H9 (cell line): ENCODE measurements around the gene IFNL3. TPM values are rescaled to one million over a fixed set of nuclear protein-coding genes. Genes with fewer than 3 reads are reported as not detected.

Experiments
- DNase-seq: peaks from one replicate; pipeline ENCODE4 v3.0.0-alpha.2; 2017
- H2AFZ ChIP-seq: one replicate; pipeline ENCODE4 v1.6.1; 2013; ENCODE audit warnings: mild to moderate bottlenecking, low read length, control low read depth, moderate library complexity
- H2AK5ac ChIP-seq: 2 replicates; pipeline ENCODE4 v1.6.1; 2013; ENCODE audit warnings: low read length, control low read depth, mixed read lengths; ENCODE audit not compliant: insufficient read length
- H2BK120ac ChIP-seq: one replicate; pipeline ENCODE4 v1.6.1; 2013; ENCODE audit warnings: low read depth, mild to moderate bottlenecking, low read length, control low read depth, inconsistent platforms; ENCODE audit not compliant: poor library complexity, severe bottlenecking
- H2BK12ac ChIP-seq: 2 replicates; pipeline ENCODE4 v1.6.1; 2013; ENCODE audit warnings: low read length, control low read depth, mixed read lengths, low read depth; ENCODE audit not compliant: insufficient read length
- H2BK15ac ChIP-seq: 2 replicates; pipeline ENCODE4 v1.6.1; 2013; ENCODE audit warnings: low read depth, low read length, control low read depth
- H2BK20ac ChIP-seq: one replicate; pipeline ENCODE4 v1.6.1; 2013; ENCODE audit warnings: low read depth, mild to moderate bottlenecking, low read length, control low read depth, inconsistent platforms; ENCODE audit not compliant: poor library complexity, severe bottlenecking
- H2BK5ac ChIP-seq: 2 replicates; pipeline ENCODE4 v1.6.1; 2013; ENCODE audit warnings: low read length, control low read depth, mixed read lengths; ENCODE audit not compliant: insufficient read length
- H3K14ac ChIP-seq: 2 replicates; pipeline ENCODE4 v1.6.1; 2013; ENCODE audit warnings: low read length, control low read depth; ENCODE audit not compliant: insufficient read depth
- H3K18ac ChIP-seq: 2 replicates; pipeline ENCODE4 v1.6.1; 2013; ENCODE audit warnings: low read depth, mild to moderate bottlenecking, mixed read lengths, low read length, control low read depth; ENCODE audit not compliant: insufficient read length
- H3K23ac ChIP-seq: 2 replicates; pipeline ENCODE4 v1.6.1; 2013; ENCODE audit warnings: low read length, control low read depth, mixed read lengths, low read depth; ENCODE audit not compliant: insufficient read length
- H3K23me2 ChIP-seq: 2 replicates; pipeline ENCODE4 v1.6.1; 2013; ENCODE audit warnings: low read depth, mild to moderate bottlenecking, mixed read lengths, low read length, control low read depth; ENCODE audit not compliant: insufficient read length, poor library complexity, severe bottlenecking
- H3K27ac ChIP-seq: 2 replicates; pipeline ENCODE4 v1.5.1; 2013; ENCODE audit warnings: low read length, control low read depth, mixed read lengths, low read depth; ENCODE audit not compliant: insufficient read length
- H3K27me3 ChIP-seq: 2 replicates; pipeline ENCODE4 v1.6.1; 2013; ENCODE audit warnings: low read length, control low read depth, inconsistent platforms; ENCODE audit not compliant: insufficient read depth
- H3K4ac ChIP-seq: 2 replicates; pipeline ENCODE4 v1.6.1; 2013; ENCODE audit warnings: low read depth, mild to moderate bottlenecking, control low read depth, inconsistent platforms, low read length, moderate library complexity
- H3K4me1 ChIP-seq: 2 replicates; pipeline ENCODE4 v1.6.1; 2013; ENCODE audit warnings: low read length, control low read depth, inconsistent platforms; ENCODE audit not compliant: insufficient read depth
- H3K4me2 ChIP-seq: 2 replicates; pipeline ENCODE4 v1.6.1; 2013; ENCODE audit warnings: low read length, control low read depth, mixed read lengths; ENCODE audit not compliant: insufficient read length, insufficient read depth
- H3K56ac ChIP-seq: 2 replicates; pipeline ENCODE4 v1.6.1; 2013; ENCODE audit warnings: low read depth, mild to moderate bottlenecking, mixed read lengths, low read length, control low read depth; ENCODE audit not compliant: insufficient read length
- H3K79me1 ChIP-seq: 2 replicates; pipeline ENCODE4 v1.6.1; 2013; ENCODE audit warnings: low read depth, mild to moderate bottlenecking, moderate library complexity, low read length, control low read depth, inconsistent platforms; ENCODE audit not compliant: insufficient read depth, poor library complexity, severe bottlenecking
- H3K79me2 ChIP-seq: 2 replicates; pipeline ENCODE4 v1.6.1; 2013; ENCODE audit warnings: low read length, control low read depth, inconsistent platforms; ENCODE audit not compliant: insufficient read depth
- H3K9ac ChIP-seq: 2 replicates; pipeline ENCODE4 v1.6.1; 2013; ENCODE audit warnings: low read length, control low read depth, mixed read lengths; ENCODE audit not compliant: insufficient read length; ENCODE audit errors: extremely low read depth
- H3K9me3 ChIP-seq: one replicate; pipeline ENCODE4 v1.6.1; 2013; ENCODE audit warnings: low read depth, low read length, inconsistent platforms; ENCODE audit not compliant: control insufficient read depth
- H3T11ph ChIP-seq: one replicate; pipeline ENCODE4 v1.6.1; 2013; ENCODE audit warnings: mild to moderate bottlenecking, low read length, control low read depth, inconsistent platforms
- H4K20me1 ChIP-seq: one replicate; pipeline ENCODE4 v1.6.1; 2013; ENCODE audit not compliant: control insufficient read depth, insufficient read length, insufficient read depth
- H4K5ac ChIP-seq: 2 replicates; pipeline ENCODE4 v1.6.1; 2013; ENCODE audit warnings: low read depth, mild to moderate bottlenecking, mixed read lengths, low read length, control low read depth; ENCODE audit not compliant: insufficient read length
- H4K8ac ChIP-seq: replicated peaks from 2 replicates; pipeline ENCODE4 v1.6.1; 2013; ENCODE audit warnings: low read length, control low read depth, mixed read lengths, low read depth; ENCODE audit not compliant: insufficient read length
- H4K91ac ChIP-seq: 2 replicates; pipeline ENCODE4 v1.6.1; 2013; ENCODE audit warnings: low read depth, mild to moderate bottlenecking, moderate library complexity, mixed read lengths, low read length, control low read depth; ENCODE audit not compliant: insufficient read length
- H3K27ac Mint-ChIP-seq, 3 experiments: 2 replicates in 2 of 3; 3 replicates in 1 of 3; pipeline ENCODE4 v1.8.0; 2020 to 2021; ENCODE audit warnings: mixed read lengths in 3 of 3, mild to moderate bottlenecking in 1 of 3, moderate library complexity in 1 of 3
- H3K27me3 Mint-ChIP-seq: 2 replicates; pipeline ENCODE4 v1.8.0; 2021; ENCODE audit warnings: low read depth, mild to moderate bottlenecking, moderate library complexity, mixed read lengths
- H3K36me3 Mint-ChIP-seq, 3 experiments: 2 replicates in 2 of 3; 3 replicates in 1 of 3; pipeline ENCODE4 v1.8.0; 2020 to 2021; ENCODE audit warnings: low read depth in 3 of 3, mixed read lengths in 3 of 3; ENCODE audit not compliant: insufficient read depth in 1 of 3
- H3K4me1 Mint-ChIP-seq, 2 experiments: 2 replicates each; pipeline ENCODE4 v1.8.0; 2020; ENCODE audit warnings: mixed read lengths in 2 of 2
- H3K4me3 Mint-ChIP-seq, 2 experiments: 2 replicates in 1 of 2; 3 replicates in 1 of 2; pipeline ENCODE4 v1.8.0; 2020 to 2021; ENCODE audit warnings: mild to moderate bottlenecking in 2 of 2, mixed read lengths in 2 of 2, moderate library complexity in 1 of 2
- H3K9me3 Mint-ChIP-seq, 2 experiments: 2 replicates in 1 of 2; 3 replicates in 1 of 2; pipeline ENCODE4 v1.8.0; 2020; ENCODE audit warnings: mild to moderate bottlenecking in 2 of 2, mixed read lengths in 2 of 2, moderate library complexity in 1 of 2
- WGBS: extraction: QIAGEN DNeasy Blood & Tissue Kit; methylation state at CpG from one replicate; pipeline ENCODE4 v1.1.7; 2013; ENCODE audit warnings: missing lambda C conversion rate, low lambda C conversion rate, mixed read lengths; ENCODE audit not compliant: insufficient read length; ENCODE audit errors: extremely low coverage; 5-methylcytosine and 5-hydroxymethylcytosine counted together
- total RNA-seq: library from RNA; stranded (reverse); gene quantifications from 2 replicates; pipeline ENCODE4 v1.2.1, GENCODE V29; 2021
- TF ChIP-seq, protein P1 (sequence below): fragments of 200-600 bp; sonication (generic); conservative IDR thresholded peaks from 3 replicates; pipeline ENCODE4 v1.8.0; 2021; ENCODE audit warnings: antibody characterized with exemption, mild to moderate bottlenecking

IFNL3 gene
- total RNA-seq, 1 experiment from 2014 or later = not detected

DNA sequence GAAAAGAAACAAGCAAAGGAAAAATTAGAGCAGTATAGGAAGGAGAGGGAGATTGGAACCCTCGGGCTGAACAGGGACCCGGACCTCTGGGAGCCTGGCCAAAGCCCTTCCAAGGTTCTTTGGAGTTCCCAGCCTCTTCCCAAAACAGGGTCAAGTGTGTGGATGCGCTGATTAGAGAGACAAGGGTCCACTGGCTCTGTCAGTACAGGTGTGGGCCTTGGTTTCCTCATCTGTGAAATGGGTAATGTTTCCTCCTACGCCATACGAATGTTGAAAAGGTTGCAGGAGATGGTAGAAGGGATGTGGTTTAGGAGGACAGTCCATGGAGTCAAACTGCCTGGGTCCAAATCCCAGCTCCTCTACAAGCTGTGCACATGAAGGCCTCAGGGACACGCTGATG is 38.7 kb downstream of the IFNL3 start:
- peaks cover 21% of the 10 kb centered on the region for H3K27me3 Mint-ChIP-seq
- no peak overlapping the region for H2AFZ ChIP-seq
- no peaks in the 10 kb centered on the region for H3K9me3 ChIP-seq
- DNase-seq = no peak
- no peak overlapping the region for H2BK120ac ChIP-seq
- H3K4me1 Mint-ChIP-seq = peaks cover 4 to 13% of the 10 kb centered on the region in 2 experiments
- no peak overlapping the region for H2BK5ac ChIP-seq
- H3K4ac ChIP-seq = no peak overlapping the region
- no peaks in the 10 kb centered on the region for H3K36me3 Mint-ChIP-seq
- no peak overlapping the region for H2BK15ac ChIP-seq
- no peak overlapping the region for H3K4me2 ChIP-seq
- no peak overlapping the region for H3K27ac Mint-ChIP-seq
- H4K5ac ChIP-seq = no peak overlapping the region
- no peak overlapping the region for H3K18ac ChIP-seq
- TF ChIP-seq, protein P1, sequence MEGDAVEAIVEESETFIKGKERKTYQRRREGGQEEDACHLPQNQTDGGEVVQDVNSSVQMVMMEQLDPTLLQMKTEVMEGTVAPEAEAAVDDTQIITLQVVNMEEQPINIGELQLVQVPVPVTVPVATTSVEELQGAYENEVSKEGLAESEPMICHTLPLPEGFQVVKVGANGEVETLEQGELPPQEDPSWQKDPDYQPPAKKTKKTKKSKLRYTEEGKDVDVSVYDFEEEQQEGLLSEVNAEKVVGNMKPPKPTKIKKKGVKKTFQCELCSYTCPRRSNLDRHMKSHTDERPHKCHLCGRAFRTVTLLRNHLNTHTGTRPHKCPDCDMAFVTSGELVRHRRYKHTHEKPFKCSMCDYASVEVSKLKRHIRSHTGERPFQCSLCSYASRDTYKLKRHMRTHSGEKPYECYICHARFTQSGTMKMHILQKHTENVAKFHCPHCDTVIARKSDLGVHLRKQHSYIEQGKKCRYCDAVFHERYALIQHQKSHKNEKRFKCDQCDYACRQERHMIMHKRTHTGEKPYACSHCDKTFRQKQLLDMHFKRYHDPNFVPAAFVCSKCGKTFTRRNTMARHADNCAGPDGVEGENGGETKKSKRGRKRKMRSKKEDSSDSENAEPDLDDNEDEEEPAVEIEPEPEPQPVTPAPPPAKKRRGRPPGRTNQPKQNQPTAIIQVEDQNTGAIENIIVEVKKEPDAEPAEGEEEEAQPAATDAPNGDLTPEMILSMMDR = no peak
- H3K56ac ChIP-seq = no peak overlapping the region
- H3K9ac ChIP-seq = no peak overlapping the region
- no peak overlapping the region for H3T11ph ChIP-seq
- no peaks in the 10 kb centered on the region for H3K79me2 ChIP-seq
- no peak overlapping the region for H4K8ac ChIP-seq
- no peak overlapping the region for H4K91ac ChIP-seq
- no peaks in the 10 kb centered on the region for H3K27me3 ChIP-seq
- H3K14ac ChIP-seq = no peak overlapping the region
- no peaks in the 10 kb centered on the region for H3K23me2 ChIP-seq
- H4K20me1 ChIP-seq = no peaks in the 10 kb centered on the region
- no peaks in the 10 kb centered on the region for H3K4me1 ChIP-seq
- no peak overlapping the region for H3K27ac ChIP-seq
- no peak overlapping the region for H2BK20ac ChIP-seq
- H3K79me1 ChIP-seq = no peaks in the 10 kb centered on the region
- no CpG with 5 or more reads among the region's 6 CpGs for WGBS
- no peak overlapping the region for H3K4me3 Mint-ChIP-seq
- H3K9me3 Mint-ChIP-seq = no peaks in the 10 kb centered on the region; a peak in 1 of 5 replicates
- H2AK5ac ChIP-seq = no peak overlapping the region
- H3K23ac ChIP-seq = no peak overlapping the region
- H2BK12ac ChIP-seq = no peak overlapping the region
